ENCODE results near the gene MFN1. TPM values are rescaled to one million over a fixed set of nuclear protein-coding genes. Genes with fewer than 3 reads are reported as not detected.

The MFN1 gene
- total RNA-seq, 1 experiment from 2014 or later: 59.0 TPM

GRCh38 chr3:179299999-179300613, 47.4 kb upstream of the MFN1 start:
- no peaks in the 10 kb centered on the region for H3K27me3 ChIP-seq (replicated peaks; ENCODE audit: insufficient read depth, low read depth, low read length, poor library complexity)
- no peaks in the 10 kb centered on the region for H3K9me3 ChIP-seq (ENCODE audit: low read depth, low read length, poor library complexity, severe bottlenecking)
- TF ChIP-seq CTCF (conservative IDR thresholded peaks at IDR 0.05; ENCODE audit: low read depth, low read length) (no peak), EZH2 (IDR thresholded peaks at IDR 0.05; ENCODE audit: borderline replicate concordance, low read depth, low read length, poor library complexity, severe bottlenecking) (no peak)
- POLR2A ChIA-PET (ENCODE audit: low non-redundant PET): no interaction called here
- DNase-seq (ENCODE audit: low spot score): no peak
- no peaks in the 10 kb centered on the region for H3K36me3 ChIP-seq (ENCODE audit: insufficient read depth, low read length, poor library complexity, severe bottlenecking)
- intact Hi-C loops (cut with micrococcal nuclease; ENCODE audit: unreplicated experiment): no loop called here
- CTCF ChIA-PET: no interaction called here
- no peak overlapping the region for H3K27ac ChIP-seq (ENCODE audit: low read depth, low read length, poor library complexity, severe bottlenecking)
- H3K4me1 ChIP-seq (ENCODE audit: insufficient read depth, low read length, poor library complexity, severe bottlenecking): no peaks in the 10 kb centered on the region
- no TSS peak for BruUV-seq (replicated peaks)
- H3K4me3 ChIP-seq (ENCODE audit: low read depth, low read length, poor library complexity, severe bottlenecking): no peak overlapping the region

GRCh38 chr3:179301645-179302044, 45.9 kb upstream of the MFN1 start:
- Histone ChIP-seq H3K4me3 (ENCODE audit: low read depth, low read length, poor library complexity, severe bottlenecking) (no peak overlapping the region), H3K27ac (ENCODE audit: low read depth, low read length, poor library complexity, severe bottlenecking) (no peak overlapping the region), H3K36me3 (ENCODE audit: insufficient read depth, low read length, poor library complexity, severe bottlenecking) (no peaks in the 10 kb centered on the region), H3K27me3 (replicated peaks; ENCODE audit: insufficient read depth, low read depth, low read length, poor library complexity) (no peaks in the 10 kb centered on the region), H3K9me3 (ENCODE audit: low read depth, low read length, poor library complexity, severe bottlenecking) (no peaks in the 10 kb centered on the region), H3K4me1 (ENCODE audit: insufficient read depth, low read length, poor library complexity, severe bottlenecking) (no peaks in the 10 kb centered on the region)
- ChIA-PET CTCF (no interaction called here), POLR2A (ENCODE audit: low non-redundant PET) (no interaction called here)
- BruUV-seq (replicated peaks): no TSS peak
- no peak for DNase-seq (ENCODE audit: low spot score)
- no peak for TF ChIP-seq CTCF (conservative IDR thresholded peaks at IDR 0.05; ENCODE audit: low read depth, low read length)
- TF ChIP-seq EZH2 (IDR thresholded peaks at IDR 0.05; ENCODE audit: borderline replicate concordance, low read depth, low read length, poor library complexity, severe bottlenecking): no peak
- intact Hi-C loops (cut with micrococcal nuclease; ENCODE audit: unreplicated experiment): no loop called here

DNA sequence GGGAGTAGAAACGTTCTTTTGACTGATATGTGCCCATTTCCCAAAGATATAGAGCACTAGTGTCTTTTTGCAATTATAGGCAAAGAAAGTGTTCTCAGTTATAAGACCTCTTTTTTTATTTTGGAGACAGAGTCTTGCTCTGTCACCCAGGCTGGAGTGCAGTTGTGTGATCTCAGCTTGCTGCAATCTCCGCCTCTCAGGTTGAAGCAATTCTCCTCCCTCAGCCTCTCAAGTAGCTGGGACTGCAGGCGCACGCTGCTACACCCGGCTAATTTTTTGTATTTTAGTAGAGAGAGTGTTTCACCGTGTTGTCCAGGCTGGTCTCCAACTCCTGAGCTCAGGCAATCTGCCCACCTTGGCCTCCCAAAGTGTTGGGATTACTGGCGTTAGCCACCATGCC, 45.4 kb upstream of the MFN1 start:
- BruUV-seq (replicated peaks): no TSS peak
- Histone ChIP-seq H3K27ac (ENCODE audit: low read depth, low read length, poor library complexity, severe bottlenecking) (no peak overlapping the region), H3K4me1 (ENCODE audit: insufficient read depth, low read length, poor library complexity, severe bottlenecking) (no peaks in the 10 kb centered on the region), H3K27me3 (replicated peaks; ENCODE audit: insufficient read depth, low read depth, low read length, poor library complexity) (no peaks in the 10 kb centered on the region), H3K9me3 (ENCODE audit: low read depth, low read length, poor library complexity, severe bottlenecking) (no peaks in the 10 kb centered on the region), H3K4me3 (ENCODE audit: low read depth, low read length, poor library complexity, severe bottlenecking) (no peak overlapping the region), H3K36me3 (ENCODE audit: insufficient read depth, low read length, poor library complexity, severe bottlenecking) (no peaks in the 10 kb centered on the region)
- no peak for DNase-seq (ENCODE audit: low spot score)
- intact Hi-C loops (cut with micrococcal nuclease; ENCODE audit: unreplicated experiment): no loop called here
- CTCF ChIA-PET: no interaction called here
- POLR2A ChIA-PET (ENCODE audit: low non-redundant PET): no interaction called here
- TF ChIP-seq CTCF (conservative IDR thresholded peaks at IDR 0.05; ENCODE audit: low read depth, low read length): no peak
- no peak for TF ChIP-seq EZH2 (IDR thresholded peaks at IDR 0.05; ENCODE audit: borderline replicate concordance, low read depth, low read length, poor library complexity, severe bottlenecking)

Measured in A673 (cell line).